Panc1 (cell line): ENCODE results near the gene NRAS.

Experiments used
- POLR2AphosphoS5 ChIP-seq: IDR thresholded peaks from 2 replicates; pipeline ENCODE4 v1.6.1; 2012; ENCODE audit warnings: mild to moderate bottlenecking, low read depth, low read length, moderate library complexity
- TF ChIP-seq, protein P1 (sequence below): fragments of 450-650 bp; IDR thresholded peaks from 2 replicates; pipeline ENCODE4 v1.5.1; 2017; ENCODE audit warnings: mild to moderate bottlenecking

DNA sequence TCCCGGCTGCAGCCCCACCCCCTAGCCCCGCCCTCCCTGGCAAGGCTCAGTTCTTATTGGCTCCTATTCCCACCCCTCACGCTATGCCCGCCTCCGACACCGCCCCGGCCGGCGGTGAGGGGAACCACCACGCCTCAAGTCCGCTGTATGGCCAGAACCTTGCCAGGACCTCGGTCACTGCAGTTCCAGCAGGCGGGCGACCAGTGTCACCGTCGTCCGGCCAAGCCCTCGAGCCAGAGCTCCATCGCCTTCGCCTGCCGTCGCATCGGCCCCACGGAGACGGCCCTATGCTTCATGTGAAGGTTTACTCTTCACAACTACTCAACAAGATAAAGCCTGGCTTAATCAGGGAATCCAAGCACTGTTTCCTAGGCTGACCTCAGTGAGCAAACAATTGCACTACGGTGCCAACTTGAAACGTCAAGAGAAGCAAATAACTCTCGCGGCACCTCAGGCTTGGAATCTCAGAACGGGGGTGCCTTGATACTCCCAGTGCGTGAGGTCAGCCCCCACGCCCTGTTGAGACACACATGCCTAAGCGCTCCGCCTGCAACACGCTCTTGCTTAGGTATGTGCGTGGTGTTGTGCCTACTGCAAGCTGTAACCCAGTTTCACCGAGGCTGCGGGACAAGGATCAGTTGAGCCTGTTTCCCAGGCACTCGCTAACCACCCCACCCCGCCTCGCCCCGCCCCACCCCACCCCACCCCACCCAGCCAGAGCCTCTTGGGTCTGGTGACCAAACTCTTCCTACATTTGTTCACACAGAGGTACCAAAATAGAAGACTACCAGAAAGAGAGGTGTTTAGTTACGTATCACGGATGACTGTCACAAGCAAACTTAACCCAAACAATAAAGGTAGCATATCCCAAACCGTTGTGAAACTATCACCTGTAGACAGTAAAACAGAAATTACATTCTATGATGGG, 46.2 kb downstream of the NRAS start:
- TF ChIP-seq, protein P1, sequence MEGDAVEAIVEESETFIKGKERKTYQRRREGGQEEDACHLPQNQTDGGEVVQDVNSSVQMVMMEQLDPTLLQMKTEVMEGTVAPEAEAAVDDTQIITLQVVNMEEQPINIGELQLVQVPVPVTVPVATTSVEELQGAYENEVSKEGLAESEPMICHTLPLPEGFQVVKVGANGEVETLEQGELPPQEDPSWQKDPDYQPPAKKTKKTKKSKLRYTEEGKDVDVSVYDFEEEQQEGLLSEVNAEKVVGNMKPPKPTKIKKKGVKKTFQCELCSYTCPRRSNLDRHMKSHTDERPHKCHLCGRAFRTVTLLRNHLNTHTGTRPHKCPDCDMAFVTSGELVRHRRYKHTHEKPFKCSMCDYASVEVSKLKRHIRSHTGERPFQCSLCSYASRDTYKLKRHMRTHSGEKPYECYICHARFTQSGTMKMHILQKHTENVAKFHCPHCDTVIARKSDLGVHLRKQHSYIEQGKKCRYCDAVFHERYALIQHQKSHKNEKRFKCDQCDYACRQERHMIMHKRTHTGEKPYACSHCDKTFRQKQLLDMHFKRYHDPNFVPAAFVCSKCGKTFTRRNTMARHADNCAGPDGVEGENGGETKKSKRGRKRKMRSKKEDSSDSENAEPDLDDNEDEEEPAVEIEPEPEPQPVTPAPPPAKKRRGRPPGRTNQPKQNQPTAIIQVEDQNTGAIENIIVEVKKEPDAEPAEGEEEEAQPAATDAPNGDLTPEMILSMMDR = no peak
- no peak for TF ChIP-seq POLR2AphosphoS5
